ENCODE measurements around the gene TRAFD1.

Gene TRAFD1

GRCh38 chr12:112194601-112195247 is 69.4 kb downstream of the TRAFD1 start:
- Histone ChIP-seq H3K9ac (ENCODE audit: low read depth, low read length) (no peak overlapping the region), H4K20me1 (ENCODE audit: insufficient read depth, low read length) (no peaks in the 10 kb centered on the region), H3K4me3 (ENCODE audit: low read depth in 1 of 2, low read length in 2 of 2) (no peak overlapping the region), H3K27me3 (ENCODE audit: insufficient read depth, low read length, poor library complexity) (no peaks in the 10 kb centered on the region), H3K36me3 (ENCODE audit: insufficient read depth, low read length) (peaks cover 79% of the 10 kb centered on the region), H3K27ac (ENCODE audit: low read length) (no peak overlapping the region), H2AFZ (ENCODE audit: low read depth, low read length) (no peak overlapping the region), H3K4me2 (ENCODE audit: insufficient read depth, low read length) (no peak overlapping the region), H3K79me2 (ENCODE audit: insufficient read depth, low read length) (no peaks in the 10 kb centered on the region), H3K4me1 (ENCODE audit: insufficient read depth, low read length) (no peaks in the 10 kb centered on the region), H3K9me3 (ENCODE audit: insufficient read depth, low read length, severe bottlenecking) (no peaks in the 10 kb centered on the region)
- TF ChIP-seq CTCF (IDR thresholded peaks at IDR 0.05; ENCODE audit: borderline replicate concordance, extremely low read depth, low read length, poor library complexity, severe bottlenecking) = no peak
- TF ChIP-seq EZH2 (IDR thresholded peaks at IDR 0.05; ENCODE audit: borderline replicate concordance, low read depth, low read length, severe bottlenecking) = no peak
- ATAC-seq (ENCODE audit: insufficient read depth, low read depth) (no peak), DNase-seq (no peak)

GRCh38 chr12:112196196-112196875 is 71.0 kb downstream of the TRAFD1 start:
- TF ChIP-seq CTCF (IDR thresholded peaks at IDR 0.05; ENCODE audit: borderline replicate concordance, extremely low read depth, low read length, poor library complexity, severe bottlenecking) (no peak), EZH2 (IDR thresholded peaks at IDR 0.05; ENCODE audit: borderline replicate concordance, low read depth, low read length, severe bottlenecking) (no peak)
- H3K9me3 ChIP-seq (ENCODE audit: insufficient read depth, low read length, severe bottlenecking) = no peaks in the 10 kb centered on the region
- H3K79me2 ChIP-seq (ENCODE audit: insufficient read depth, low read length) = no peaks in the 10 kb centered on the region
- no peaks in the 10 kb centered on the region for H3K27me3 ChIP-seq (ENCODE audit: insufficient read depth, low read length, poor library complexity)
- no peak for ATAC-seq (ENCODE audit: insufficient read depth, low read depth)
- H3K27ac ChIP-seq (ENCODE audit: low read length) = no peak overlapping the region
- DNase-seq = no peak
- H2AFZ ChIP-seq (ENCODE audit: low read depth, low read length) = no peak overlapping the region
- H3K4me2 ChIP-seq (ENCODE audit: insufficient read depth, low read length) = no peak overlapping the region
- H3K36me3 ChIP-seq (ENCODE audit: insufficient read depth, low read length) = peaks cover 79% of the 10 kb centered on the region
- no peaks in the 10 kb centered on the region for H4K20me1 ChIP-seq (ENCODE audit: insufficient read depth, low read length)
- H3K4me1 ChIP-seq (ENCODE audit: insufficient read depth, low read length) = no peaks in the 10 kb centered on the region
- no peak overlapping the region for H3K4me3 ChIP-seq (ENCODE audit: low read depth in 1 of 2, low read length in 2 of 2)
- H3K9ac ChIP-seq (ENCODE audit: low read depth, low read length) = no peak overlapping the region

GRCh38 chr12:112198120-112198733 is 72.9 kb downstream of the TRAFD1 start:
- DNase-seq = peak; percentile 67
- Histone ChIP-seq H2AFZ (ENCODE audit: low read depth, low read length) (no peak overlapping the region), H3K27me3 (ENCODE audit: insufficient read depth, low read length, poor library complexity) (no peaks in the 10 kb centered on the region), H3K4me1 (ENCODE audit: insufficient read depth, low read length) (no peaks in the 10 kb centered on the region), H3K9me3 (ENCODE audit: insufficient read depth, low read length, severe bottlenecking) (no peaks in the 10 kb centered on the region), H3K4me2 (ENCODE audit: insufficient read depth, low read length) (no peak overlapping the region), H3K4me3 (ENCODE audit: low read depth in 1 of 2, low read length in 2 of 2) (no peak overlapping the region), H3K27ac (ENCODE audit: low read length) (no peak overlapping the region), H3K36me3 (ENCODE audit: insufficient read depth, low read length) (peaks cover 65% of the 10 kb centered on the region), H3K79me2 (ENCODE audit: insufficient read depth, low read length) (no peaks in the 10 kb centered on the region), H4K20me1 (ENCODE audit: insufficient read depth, low read length) (no peaks in the 10 kb centered on the region), H3K9ac (ENCODE audit: low read depth, low read length) (no peak overlapping the region)
- ATAC-seq (ENCODE audit: insufficient read depth, low read depth) = peak; percentile 98
- no peak for TF ChIP-seq EZH2 (IDR thresholded peaks at IDR 0.05; ENCODE audit: borderline replicate concordance, low read depth, low read length, severe bottlenecking)
- peak; percentile 72 for TF ChIP-seq CTCF (IDR thresholded peaks at IDR 0.05; ENCODE audit: borderline replicate concordance, extremely low read depth, low read length, poor library complexity, severe bottlenecking)

Measured in DND-41 (cell line).